IMR-90 (cell line): ENCODE data around the gene C19orf85. TPM values are rescaled to one million over a fixed set of nuclear protein-coding genes. Genes with fewer than 3 reads are reported as not detected.

Source experiments
- ATAC-seq: fragments of 200-7000 bp; cut with Tn5 transposase; 2 replicates; pipeline ENCODE4 v1.9.1; 2020; ENCODE audit warnings: low read depth, mild to moderate bottlenecking, moderate library complexity
- BruUV-seq: library from RNA; stranded (reverse); fragments of 400-500 nt; replicated peaks from 2 replicates; lab custom pipeline; 2021; lab: Mats Ljungman, UMichigan
- CTCF ChIA-PET: fragments of 300-600 bp; formaldehyde crosslinking; extraction: SDS; loops from one replicate; lab custom pipeline; 2021; ENCODE audit warnings: antibody characterized with exemption; lab: Yijun Ruan, JAX
- POLR2A ChIA-PET: fragments of 300-600 bp; sonication (Branson Sonifier 250); formaldehyde crosslinking; loops from one replicate; lab custom pipeline; 2022; ENCODE audit warnings: antibody characterized with exemption; ENCODE audit not compliant: unreplicated experiment; lab: Charles Lee
- DNase-seq: peaks from one replicate; pipeline ENCODE4 v3.0.0; 2013
- H2AFZ ChIP-seq: replicated peaks from 2 replicates; pipeline ENCODE3; 2013; ENCODE audit warnings: low read length, mild to moderate bottlenecking; ENCODE audit not compliant: poor library complexity
- H2AK5ac ChIP-seq: 2 replicates; pipeline ENCODE4 v1.6.1; 2013; ENCODE audit warnings: low read depth, low read length, inconsistent platforms
- H2AK9ac ChIP-seq: replicated peaks from 2 replicates; pipeline ENCODE3; 2013; ENCODE audit warnings: mild to moderate bottlenecking, low read depth, low read length, moderate library complexity; ENCODE audit not compliant: poor library complexity
- H2BK120ac ChIP-seq: 2 replicates; pipeline ENCODE4 v1.6.1; 2013; ENCODE audit warnings: low read depth, low read length, inconsistent platforms
- H2BK15ac ChIP-seq: 3 replicates; pipeline ENCODE4 v1.6.1; 2013; ENCODE audit warnings: low read depth, low read length, inconsistent platforms
- H2BK20ac ChIP-seq: 2 replicates; pipeline ENCODE4 v1.6.1; 2013; ENCODE audit warnings: low read depth, mild to moderate bottlenecking, inconsistent platforms, low read length, moderate library complexity
- H2BK5ac ChIP-seq: 2 replicates; pipeline ENCODE4 v1.6.1; 2013; ENCODE audit warnings: mild to moderate bottlenecking, low read depth, low read length, inconsistent platforms; ENCODE audit not compliant: poor library complexity, severe bottlenecking
- H3K14ac ChIP-seq: replicated peaks from 2 replicates; pipeline ENCODE4 v1.6.1; 2013; ENCODE audit warnings: low read depth, low read length, inconsistent platforms
- H3K18ac ChIP-seq: 2 replicates; pipeline ENCODE4 v1.6.1; 2013; ENCODE audit warnings: low read depth, low read length, control low read depth
- H3K23ac ChIP-seq: 2 replicates; pipeline ENCODE4 v1.6.1; 2013; ENCODE audit warnings: low read depth, low read length, inconsistent platforms
- H3K27ac ChIP-seq: 2 replicates; pipeline ENCODE4 v1.5.1; 2013; ENCODE audit warnings: mild to moderate bottlenecking, control low read depth, low read length; ENCODE audit not compliant: insufficient read depth
- H3K27me3 ChIP-seq: 2 replicates; pipeline ENCODE4 v1.6.1; 2013; ENCODE audit warnings: low read length; ENCODE audit not compliant: control insufficient read depth, insufficient read depth
- H3K36me3 ChIP-seq: 2 replicates; pipeline ENCODE4 v1.6.1; 2013; ENCODE audit warnings: low read length, mixed read lengths; ENCODE audit not compliant: control insufficient read depth, insufficient read depth
- H3K4ac ChIP-seq: 2 replicates; pipeline ENCODE4 v1.6.1; 2013; ENCODE audit warnings: low read depth, low read length, inconsistent platforms
- H3K4me1 ChIP-seq: 2 replicates; pipeline ENCODE4 v1.6.1; 2013; ENCODE audit warnings: low read length, mixed read lengths; ENCODE audit not compliant: control insufficient read depth, insufficient read depth
- H3K4me2 ChIP-seq: 2 replicates; pipeline ENCODE4 v1.6.1; 2013; ENCODE audit warnings: low read depth, mild to moderate bottlenecking, control low read depth, low read length, moderate library complexity
- H3K4me3 ChIP-seq: 2 replicates; pipeline ENCODE4 v1.5.1; 2013; ENCODE audit warnings: low read depth, mild to moderate bottlenecking, control low read depth, low read length, moderate library complexity; ENCODE audit not compliant: insufficient read depth
- H3K56ac ChIP-seq: 2 replicates; pipeline ENCODE4 v1.6.1; 2013; ENCODE audit warnings: low read length, inconsistent platforms; ENCODE audit not compliant: insufficient read depth; ENCODE audit errors: extremely low read depth
- H3K79me1 ChIP-seq, 2 experiments: 2 replicates each; pipeline ENCODE4 v1.6.1; 2013; ENCODE audit warnings: low read length in 2 of 2, inconsistent platforms in 1 of 2, low read depth in 1 of 2
- H3K9ac ChIP-seq: 2 replicates; pipeline ENCODE4 v1.6.1; 2013; ENCODE audit warnings: low read depth, low read length, control low read depth
- H3K9me1 ChIP-seq: 2 replicates; pipeline ENCODE4 v1.6.1; 2013; ENCODE audit warnings: low read length, inconsistent platforms; ENCODE audit not compliant: insufficient read depth
- H3K9me3 ChIP-seq: 2 replicates; pipeline ENCODE4 v1.6.1; 2013; ENCODE audit warnings: low read length; ENCODE audit not compliant: control insufficient read depth, insufficient read depth
- H4K20me1 ChIP-seq: 2 replicates; pipeline ENCODE4 v1.6.1; 2013; ENCODE audit warnings: low read length, inconsistent platforms; ENCODE audit not compliant: insufficient read depth
- H4K5ac ChIP-seq: 2 replicates; pipeline ENCODE4 v1.6.1; 2013; ENCODE audit warnings: mild to moderate bottlenecking, low read depth, low read length, control low read depth
- H4K8ac ChIP-seq, 2 experiments: 2 replicates each; pipeline ENCODE4 v1.6.1; 2013; ENCODE audit warnings: low read depth in 2 of 2, low read length in 2 of 2, control low read depth in 1 of 2, inconsistent platforms in 1 of 2
- H4K91ac ChIP-seq: 2 replicates; pipeline ENCODE4 v1.6.1; 2013; ENCODE audit warnings: low read depth, low read length, inconsistent platforms; ENCODE audit not compliant: insufficient read depth
- BHLHE40 ChIP-seq: fragments of 150-350 bp; IDR thresholded peaks from 2 replicates; pipeline ENCODE4 v1.6.1; 2016; ENCODE audit warnings: mild to moderate bottlenecking, low read depth, low read length
- CEBPB ChIP-seq: IDR thresholded peaks from 2 replicates; pipeline ENCODE4 v1.6.1; 2012; ENCODE audit warnings: low read depth, low read length, improper control_type of control experiment
- CHD1 ChIP-seq: IDR thresholded peaks from 2 replicates; pipeline ENCODE4 v1.6.1; 2012; ENCODE audit warnings: low read depth, low read length, improper control_type of control experiment
- CTCF ChIP-seq: conservative IDR thresholded peaks from 2 replicates; pipeline ENCODE4 v1.5.1; 2012; ENCODE audit warnings: mild to moderate bottlenecking, low read depth, low read length, improper control_type of control experiment
- ELK1 ChIP-seq: fragments of 150-350 bp; IDR thresholded peaks from 2 replicates; pipeline ENCODE4 v1.6.1; 2016; ENCODE audit warnings: low read depth, mild to moderate bottlenecking, low read length, moderate library complexity, borderline replicate concordance
- FOS ChIP-seq: fragments of 150-350 bp; IDR thresholded peaks from 2 replicates; pipeline ENCODE4 v1.6.1; 2016; ENCODE audit warnings: low read depth, low read length
- MAFK ChIP-seq: IDR thresholded peaks from 2 replicates; pipeline ENCODE4 v1.6.1; 2012; ENCODE audit warnings: low read depth, low read length, improper control_type of control experiment
- MAZ ChIP-seq: IDR thresholded peaks from 2 replicates; pipeline ENCODE4 v1.6.1; 2012; ENCODE audit warnings: low read depth, mild to moderate bottlenecking, low read length, improper control_type of control experiment, moderate library complexity, borderline replicate concordance
- MXI1 ChIP-seq: IDR thresholded peaks from 2 replicates; pipeline ENCODE4 v1.6.1; 2012; ENCODE audit warnings: low read depth, mild to moderate bottlenecking, low read length, moderate library complexity, borderline replicate concordance
- NFE2L2 ChIP-seq: fragments of 150-350 bp; IDR thresholded peaks from 2 replicates; pipeline ENCODE4 v1.6.1; 2016; ENCODE audit warnings: low read depth, mild to moderate bottlenecking, low read length
- POLR2A ChIP-seq: IDR thresholded peaks from 2 replicates; pipeline ENCODE4 v1.6.1; 2012; ENCODE audit warnings: mild to moderate bottlenecking, low read depth, low read length
- RAD21 ChIP-seq: IDR thresholded peaks from 2 replicates; pipeline ENCODE4 v1.6.1; 2012; ENCODE audit warnings: low read length, improper control_type of control experiment
- RCOR1 ChIP-seq: IDR thresholded peaks from 2 replicates; pipeline ENCODE4 v1.6.1; 2012; ENCODE audit warnings: mild to moderate bottlenecking, low read length, improper control_type of control experiment; ENCODE audit not compliant: insufficient replicate concordance
- RFX5 ChIP-seq: IDR thresholded peaks from 2 replicates; pipeline ENCODE4 v1.8.0; 2012; ENCODE audit warnings: low read depth, mild to moderate bottlenecking, low read length, moderate library complexity
- SMC3 ChIP-seq: fragments of 150-350 bp; IDR thresholded peaks from 2 replicates; pipeline ENCODE4 v1.6.1; 2016; ENCODE audit warnings: low read depth, mild to moderate bottlenecking, antibody characterized with exemption, low read length, moderate library complexity
- USF2 ChIP-seq: fragments of 150-350 bp; IDR thresholded peaks from 2 replicates; pipeline ENCODE4 v1.6.1; 2017; ENCODE audit warnings: mild to moderate bottlenecking, antibody characterized with exemption, low read length, low read depth
- WGBS, 2 experiments: methylation state at CpG; one replicate each; pipeline versions ENCODE4 v1.1.5 to v1.1.7; 2013; ENCODE audit warnings: missing lambda C conversion rate in 2 of 2; ENCODE audit not compliant: insufficient read length in 1 of 2; ENCODE audit errors: extremely low coverage in 2 of 2; 5-methylcytosine and 5-hydroxymethylcytosine counted together
- dilution Hi-C: fragments of 300-500 bp; cut with HindIII; formaldehyde crosslinking; loops from one replicate; pipeline ENCODE4 v1.14.3; 2018; ENCODE audit warnings: low sequenced_read_pairs; ENCODE audit not compliant: unreplicated experiment
- in situ Hi-C: fragments of 300-500 bp; cut with MboI; formaldehyde crosslinking; loops from 3 replicates; pipeline ENCODE4 v1.14.3; 2019; ENCODE audit warnings: low sequenced_read_pairs, inconsistent platforms, mixed read lengths
- intact Hi-C: fragments of 100-400 bp; cut with micrococcal nuclease; formaldehyde crosslinking; loops from 2 replicates; pipeline ENCODE4 v1.10.0; 2022
- polyA plus RNA-seq, 3 experiments: library from polyadenylated mRNA; depleted of rRNA; stranded (reverse); fragments of >200 nt; gene quantifications; 2 replicates each; pipeline ENCODE4 v1.2.3, GENCODE V29; 2012; ENCODE audit warnings: low replicate concordance in 1 of 3
- total RNA-seq: library from RNA; depleted of rRNA; stranded (reverse); fragments of >200 nt; gene quantifications from 2 replicates; pipeline ENCODE4 v1.2.3, GENCODE V29; 2012

Gene C19orf85
- total and polyA plus RNA-seq, 2 of the 4 experiments (the other 2 are of a cell fraction), result not detected

- Histone ChIP-seq H3K4me3 (no peak overlapping the region), H3K4me1 (no peaks in the 10 kb centered on the region), H2AK9ac (no peak overlapping the region), H2BK5ac (no peak overlapping the region), H3K36me3 (no peaks in the 10 kb centered on the region), H3K4ac (no peak overlapping the region), H3K23ac (no peak overlapping the region), H4K91ac (no peak overlapping the region), H3K56ac (no peak overlapping the region), H3K27me3 (peaks cover 66% of the 10 kb centered on the region), H4K8ac (no peak overlapping the region), H3K14ac (no peak overlapping the region), H2BK15ac (no peak overlapping the region), H4K20me1 (peaks cover 8% of the 10 kb centered on the region; the same call in 1 of the 2 replicates), H3K18ac (no peak overlapping the region), H3K9me3 (no peaks in the 10 kb centered on the region), H2BK20ac (no peak overlapping the region), H3K4me2 (no peak overlapping the region), H3K9me1 (no peaks in the 10 kb centered on the region), H3K27ac (no peak overlapping the region), H2AFZ (no peak overlapping the region), H2BK120ac (no peak overlapping the region), H3K79me1 (no peaks in the 10 kb centered on the region), H3K9ac (no peak overlapping the region), H4K5ac (no peak overlapping the region), H2AK5ac (no peak overlapping the region)
- ChIA-PET POLR2A (no interaction called here), CTCF (no interaction called here)
- TF ChIP-seq MXI1 (no peak), BHLHE40 (no peak), FOS (no peak), CTCF (no peak), ELK1 (no peak), POLR2A (no peak), MAFK (no peak), RAD21 (no peak), CHD1 (no peak), RFX5 (no peak), CEBPB (no peak), RCOR1 (no peak), MAZ (no peak), SMC3 (no peak), USF2 (no peak), NFE2L2 (no peak)
- ATAC-seq (no peak), DNase-seq (no peak)
- intact Hi-C loops (no loop called here), dilution Hi-C loops (no loop called here), in situ Hi-C loops (no loop called here)
- no TSS peak for BruUV-seq
- WGBS, 2 experiments, result no CpG with 5 or more reads among the region's 8 CpGs
These were observed 18.5 kb downstream of the C19orf85 start for GRCh38 chr19:55446060-55446459.
